Psoas muscle (tissue), 8 donors: Measurements from ENCODE around the gene C4orf36. TPM values are rescaled to one million over a fixed set of nuclear protein-coding genes. Genes with fewer than 3 reads are reported as not detected.

Experiments used
- ATAC-seq, 4 donors: fragments of 200-7000 bp; cut with Tn5 transposase; one replicate each; pipeline ENCODE4 v1.9.1; 2020; ENCODE audit warnings: moderate library complexity in 3 of 4, mild to moderate bottlenecking in 2 of 4
- DNase-seq, 2 donors: peaks; one replicate each; pipeline ENCODE4 v3.0.0-alpha.2; 2020
- H3K27ac ChIP-seq: fragments of 200-600 bp; one replicate; pipeline ENCODE4 v1.8.0; 2022
- H3K27me3 ChIP-seq, 3 donors: fragments of 200-600 bp in 1 of 3; one replicate each; pipeline versions ENCODE4 v1.6.1 to v1.8.0; 2013 to 2022; ENCODE audit warnings: low read length in 2 of 3, mild to moderate bottlenecking in 2 of 3, moderate library complexity in 1 of 3; ENCODE audit not compliant: insufficient read depth in 3 of 3
- H3K36me3 ChIP-seq, 2 donors: fragments of 200-600 bp in 1 of 2; one replicate each; pipeline versions ENCODE4 v1.6.1 to v1.8.0; 2013 to 2022; ENCODE audit warnings: low read depth in 1 of 2, mild to moderate bottlenecking in 1 of 2, moderate library complexity in 1 of 2; ENCODE audit not compliant: insufficient read depth in 1 of 2
- H3K4me1 ChIP-seq: fragments of 200-600 bp; one replicate; pipeline ENCODE4 v1.8.0; 2022
- H3K4me3 ChIP-seq: fragments of 200-600 bp; one replicate; pipeline ENCODE4 v1.8.0; 2022; ENCODE audit warnings: mild to moderate bottlenecking
- H3K9me3 ChIP-seq: fragments of 200-600 bp; one replicate; pipeline ENCODE4 v1.8.0; 2022
- CTCF ChIP-seq: fragments of 200-600 bp; IDR thresholded peaks from one replicate; pipeline ENCODE4 v1.8.0; 2022; ENCODE audit warnings: antibody characterized with exemption
- WGBS, 3 donors: extraction: QIAGEN DNeasy Blood & Tissue Kit; methylation state at CpG; one replicate each; pipeline versions ENCODE4 v1.1.6 to v1.1.7; 2013; 5-methylcytosine and 5-hydroxymethylcytosine counted together
- intact Hi-C, 2 donors: fragments of 100-400 bp; cut with DNase I; formaldehyde crosslinking; loops; one replicate each; pipeline versions ENCODE4 v1.11.0 to v1.14.2; 2022
- polyA plus RNA-seq, 3 donors: library from polyadenylated mRNA; stranded (reverse); fragments of 200-250 nt; gene quantifications; one replicate each; pipeline ENCODE4 v1.2.3, GENCODE V29; 2013
- total RNA-seq, 4 donors: library from RNA; stranded (reverse); fragmentation: NEBNext Ultra II Directional in 2 of 4; extraction: Animal tissue kit (Norgen Biotek cat#: 25700) in 2 of 4; gene quantifications; one replicate each; pipeline versions ENCODE4 v1.2.1 to v1.2.4, GENCODE V29; 2021 to 2023
- donor health status: healthy with polysubstance abuse.
- donor health status: DM: no; HTN: no; CAD: no; lungs with moderate emphysema.
- donor health status: Bipolar disorder and iron deficiency.
- donor health status: healthy.
- donor health status: DM: yes; HTN: yes; CAD: no.
- donor health status: DM: no; HTN: no; CAD: no.
- donor health status: DM: no; HTN: no; CAD: no.
- donor health status: DM: yes; HTN: yes; CAD: no.

The C4orf36 gene
- total and polyA plus RNA-seq, 7 donors = 0.45 to 1.5 (median 0.70) TPM; not detected in 4

DNA sequence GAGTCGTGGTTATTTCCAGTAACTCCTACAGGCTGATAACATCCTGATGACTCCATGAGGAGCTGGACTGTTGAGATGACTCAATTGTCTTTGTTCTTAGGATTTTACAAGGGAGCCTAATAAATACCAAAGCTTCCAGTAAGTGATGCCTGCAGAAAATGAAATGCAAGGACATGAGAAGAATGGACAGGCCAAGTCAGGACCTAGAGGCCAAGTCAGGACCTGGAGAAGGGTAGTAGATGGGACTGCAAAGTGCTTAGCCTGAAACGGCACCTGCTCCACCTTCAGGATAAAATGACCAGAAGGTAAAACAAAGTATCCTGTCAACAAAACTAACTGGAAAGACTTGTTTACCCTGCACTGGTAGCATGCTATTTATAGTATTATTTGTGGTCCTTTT lies 36.6 kb downstream of the C4orf36 start:
- 80 to 90% (median 82%) methylated on average over 2 of the region's 2 CpGs for WGBS, 3 donors
- Histone ChIP-seq H3K27me3 (no peaks in the 10 kb centered on the region), H3K36me3 (no peaks in the 10 kb centered on the region), H3K4me3 (no peak overlapping the region), H3K4me1 (no peaks in the 10 kb centered on the region), H3K27ac (no peak overlapping the region), H3K9me3 (no peaks in the 10 kb centered on the region)
- no peak for DNase-seq
- TF ChIP-seq CTCF = no peak
- intact Hi-C loops = no loop called here
- no peak for ATAC-seq

- TF ChIP-seq CTCF = no peak
- no peak for DNase-seq
Observed at GRCh38 chr4:86853209-86853608, 39.0 kb downstream of the C4orf36 start.

GRCh38 chr4:86848732-86849619 lies 43.2 kb downstream of the C4orf36 start, which contains the start of gene SLC10A6:
SLC10A6 (minus strand) TSS chr4:86849384; CDS start chr4:86849115, 269 bp downstream.
- WGBS, 3 donors = 30 to 40% (median 31%) methylated on average over 11 of the region's 11 CpGs
- no peaks in the 10 kb centered on the region for H3K27me3 ChIP-seq
- no peak within 1 kb of the TSS for H3K27ac ChIP-seq
- ATAC-seq = peak in 1 of 4 donors; percentile 56
- no peaks in the 10 kb centered on the region for H3K36me3 ChIP-seq
- no peak for TF ChIP-seq CTCF
- no peaks in the 10 kb centered on the region for H3K9me3 ChIP-seq
- no peaks in the 10 kb centered on the region for H3K4me1 ChIP-seq
- DNase-seq = no peak
- intact Hi-C loops = no loop called here
- H3K4me3 ChIP-seq = peak within 1 kb of the TSS; percentile 12

More at GRCh38 chr4:86853209-86853608, 39.0 kb downstream of the C4orf36 start:
- H3K27me3 ChIP-seq = no peaks in the 10 kb centered on the region
- intact Hi-C loops = no loop called here
- H3K9me3 ChIP-seq = no peaks in the 10 kb centered on the region
- H3K27ac ChIP-seq = no peak overlapping the region
- H3K4me3 ChIP-seq = no peak overlapping the region
- 75 to 89% (median 84%) methylated on average over 5 of the region's 5 CpGs for WGBS, 3 donors
- no peak for ATAC-seq
- no peaks in the 10 kb centered on the region for H3K36me3 ChIP-seq
- H3K4me1 ChIP-seq = no peaks in the 10 kb centered on the region

- ATAC-seq (no peak), DNase-seq (no peak)
- WGBS, 3 donors = 48 to 56% (median 55%) methylated on average over 7 of the region's 7 CpGs
- Histone ChIP-seq H3K4me3 (peak overlapping the region; percentile 12), H3K36me3 (no peaks in the 10 kb centered on the region), H3K4me1 (no peaks in the 10 kb centered on the region), H3K9me3 (no peaks in the 10 kb centered on the region), H3K27me3 (no peaks in the 10 kb centered on the region), H3K27ac (no peak overlapping the region)
- TF ChIP-seq CTCF = no peak
- intact Hi-C loops = no loop called here
Observed at GRCh38 chr4:86848136-86848535, 44.1 kb downstream of the C4orf36 start.
